Activated T-cell treated with anti-CD3 and anti-CD28 coated beads, Interleukin-2, amount 50 U/mL, for 4 hours (primary cell): ENCODE measurements around the gene KLK3. TPM values are rescaled to one million over a fixed set of nuclear protein-coding genes. Genes with fewer than 3 reads are reported as not detected.

Source experiments
- ATAC-seq, 2 donors: fragments of 200-7000 bp; cut with Tn5 transposase; one replicate each; pipeline ENCODE4 v1.10.0; 2021
- DNase-seq: peaks from one replicate; pipeline ENCODE4 v3.0.0-alpha.2; 2020
- H3K27me3 Mint-ChIP-seq: one replicate; pipeline ENCODE4 v1.8.0; 2021; ENCODE audit warnings: low read depth, mixed read lengths
- H3K36me3 Mint-ChIP-seq: one replicate; pipeline ENCODE4 v1.8.0; 2022; ENCODE audit warnings: mixed read lengths; ENCODE audit not compliant: insufficient read depth
- H3K4me1 Mint-ChIP-seq: one replicate; pipeline ENCODE4 v1.8.0; 2021; ENCODE audit warnings: low read depth, mixed read lengths
- H3K4me3 Mint-ChIP-seq: one replicate; pipeline ENCODE4 v1.8.0; 2021; ENCODE audit warnings: mild to moderate bottlenecking, moderate library complexity, mixed read lengths
- H3K9me3 Mint-ChIP-seq: one replicate; pipeline ENCODE4 v1.8.0; 2021; ENCODE audit warnings: mixed read lengths
- total RNA-seq, 3 donors: library from RNA; stranded (reverse); gene quantifications; one replicate each; pipeline ENCODE4 v1.2.1, GENCODE V29; 2021

KLK3 gene
- total RNA-seq, 3 donors from 2014 or later, result not detected

DNA sequence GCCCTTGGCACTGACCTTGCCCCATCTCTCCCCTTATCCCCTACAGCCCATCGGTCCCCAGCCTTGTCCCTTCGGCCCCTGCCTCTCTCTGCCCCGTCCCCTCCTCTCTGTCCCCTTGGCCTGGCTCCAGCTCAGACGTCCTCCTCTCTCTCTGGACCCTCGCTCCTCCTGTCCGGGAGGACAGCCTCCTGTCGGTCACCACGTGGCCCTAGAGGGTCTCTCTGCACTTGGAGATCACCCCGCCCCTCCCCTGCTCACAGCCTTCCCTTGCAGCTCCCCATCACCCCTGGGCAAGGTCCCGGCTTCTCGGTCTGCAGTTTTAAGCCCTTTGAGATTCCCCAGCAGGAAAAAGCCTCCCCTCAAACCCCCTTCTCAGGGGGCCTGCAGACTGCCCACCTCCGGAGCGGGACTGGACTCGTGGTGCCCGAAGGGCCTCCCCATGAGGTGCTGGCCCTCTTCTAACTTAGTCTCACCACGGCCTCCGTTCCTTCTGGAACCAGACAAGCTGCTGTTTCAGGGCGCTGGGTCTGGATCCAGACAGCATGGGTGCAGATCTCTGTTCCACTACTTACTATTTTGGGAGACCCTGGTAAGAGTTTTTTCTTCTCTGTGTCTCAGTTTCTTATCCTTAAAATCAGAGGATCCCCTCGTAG lies 18.0 kb upstream of the KLK3 start:
- peak overlapping the region; percentile 79 for H3K4me3 Mint-ChIP-seq
- ATAC-seq, result no peak
- peaks cover 9% of the 10 kb centered on the region for H3K4me1 Mint-ChIP-seq
- H3K27me3 Mint-ChIP-seq, result peaks cover 52% of the 10 kb centered on the region
- H3K9me3 Mint-ChIP-seq, result no peaks in the 10 kb centered on the region
- no peak for DNase-seq
- no peaks in the 10 kb centered on the region for H3K36me3 Mint-ChIP-seq

DNA sequence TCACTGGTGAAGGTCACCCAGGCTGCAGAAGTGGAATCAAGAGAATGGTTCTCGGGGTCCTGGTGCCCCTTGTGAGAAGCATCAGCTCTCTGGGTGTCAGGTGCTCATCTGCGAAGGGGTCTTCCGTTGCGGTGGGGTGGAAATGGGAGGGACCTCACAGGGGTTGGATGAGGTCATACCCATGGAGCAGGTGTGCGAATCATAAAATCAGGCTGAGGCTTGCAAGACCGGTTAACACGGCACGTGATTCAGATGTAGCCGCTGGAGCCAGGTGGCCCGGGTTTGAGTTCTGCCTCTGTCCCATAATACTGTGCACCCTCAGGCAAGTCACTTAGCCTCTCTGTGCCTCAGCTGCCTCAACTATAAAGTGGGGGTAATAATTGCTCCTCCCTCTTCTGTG lies 17.4 kb upstream of the KLK3 start:
- peaks cover 9% of the 10 kb centered on the region for H3K4me1 Mint-ChIP-seq
- H3K9me3 Mint-ChIP-seq, result no peaks in the 10 kb centered on the region
- no peak for DNase-seq
- peak overlapping the region; percentile 48 for H3K4me3 Mint-ChIP-seq
- peaks cover 48% of the 10 kb centered on the region for H3K27me3 Mint-ChIP-seq
- no peaks in the 10 kb centered on the region for H3K36me3 Mint-ChIP-seq
- ATAC-seq, result no peak

DNA sequence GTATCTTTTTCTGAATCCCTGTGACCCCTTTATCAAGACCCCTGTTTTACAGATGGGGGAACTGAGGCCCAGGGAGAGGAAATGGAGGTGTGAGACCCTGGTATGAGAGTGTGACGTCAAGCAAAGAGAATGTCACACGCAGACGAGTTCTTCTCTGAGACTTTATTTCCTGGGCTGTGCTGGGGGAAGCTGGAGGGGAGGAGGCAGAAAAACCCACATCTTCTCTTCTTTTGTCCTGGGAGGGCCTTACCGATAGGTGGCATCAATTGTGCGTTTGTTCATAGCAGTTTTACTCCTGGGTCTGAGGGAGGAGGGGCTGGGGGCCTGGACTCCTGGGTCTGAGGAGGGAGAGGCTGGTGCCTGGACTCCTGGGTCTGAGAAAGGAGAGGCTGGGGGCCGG lies 16.5 kb upstream of the KLK3 start:
- Mint-ChIP-seq H3K36me3 (no peaks in the 10 kb centered on the region), H3K4me1 (peaks cover 9% of the 10 kb centered on the region), H3K27me3 (peaks cover 38% of the 10 kb centered on the region), H3K9me3 (peaks cover 3% of the 10 kb centered on the region), H3K4me3 (no peak overlapping the region)
- ATAC-seq (no peak), DNase-seq (no peak)

DNA sequence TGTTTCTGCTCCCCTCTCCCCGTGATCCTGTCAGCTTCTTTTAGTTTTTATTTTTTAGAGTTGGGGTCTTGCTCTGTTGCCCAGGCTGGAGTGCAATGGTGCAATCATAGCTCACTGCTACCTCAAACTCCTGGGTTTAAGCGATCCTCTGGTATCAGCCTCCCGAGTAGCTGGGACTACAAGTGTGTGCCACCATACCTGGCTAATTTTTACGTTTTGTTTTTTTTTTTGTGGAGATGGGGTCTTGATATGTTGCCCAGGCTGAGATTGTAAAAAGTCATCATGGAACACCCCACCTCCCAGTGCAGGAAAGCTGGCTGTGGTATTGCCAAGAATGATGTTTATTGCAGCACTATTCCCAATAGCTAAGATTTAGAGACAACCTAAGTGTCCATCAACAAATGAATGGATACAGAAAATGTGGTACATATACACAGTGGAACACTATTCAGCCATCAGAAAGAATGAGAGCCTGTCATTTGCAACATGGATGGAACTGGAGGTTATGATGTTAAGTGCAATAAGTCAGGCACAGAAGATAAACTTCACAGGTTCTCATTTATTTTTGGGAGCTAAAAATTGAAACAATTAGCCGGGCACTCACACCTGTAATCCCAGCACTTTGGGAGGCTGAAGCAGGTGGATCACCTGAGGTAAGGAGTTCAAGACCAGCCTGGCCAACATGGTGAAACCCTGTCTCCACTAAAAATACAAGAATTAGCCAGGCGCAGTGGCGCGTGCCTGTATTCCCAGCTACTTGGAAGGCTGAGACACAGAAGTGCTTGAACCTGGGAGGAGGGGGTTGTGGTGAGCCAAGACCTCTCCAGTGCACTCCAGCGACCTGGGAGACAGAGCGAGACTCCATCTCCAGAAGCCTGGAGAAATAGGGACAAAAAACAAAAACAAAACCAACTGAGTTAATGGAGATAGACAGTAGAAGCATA lies 14.7 kb upstream of the KLK3 start:
- Mint-ChIP-seq H3K9me3 (peaks cover 16% of the 10 kb centered on the region), H3K4me1 (peaks cover 9% of the 10 kb centered on the region), H3K27me3 (peaks cover 29% of the 10 kb centered on the region), H3K36me3 (no peaks in the 10 kb centered on the region), H3K4me3 (no peak overlapping the region)
- DNase-seq (no peak), ATAC-seq (no peak)

DNA sequence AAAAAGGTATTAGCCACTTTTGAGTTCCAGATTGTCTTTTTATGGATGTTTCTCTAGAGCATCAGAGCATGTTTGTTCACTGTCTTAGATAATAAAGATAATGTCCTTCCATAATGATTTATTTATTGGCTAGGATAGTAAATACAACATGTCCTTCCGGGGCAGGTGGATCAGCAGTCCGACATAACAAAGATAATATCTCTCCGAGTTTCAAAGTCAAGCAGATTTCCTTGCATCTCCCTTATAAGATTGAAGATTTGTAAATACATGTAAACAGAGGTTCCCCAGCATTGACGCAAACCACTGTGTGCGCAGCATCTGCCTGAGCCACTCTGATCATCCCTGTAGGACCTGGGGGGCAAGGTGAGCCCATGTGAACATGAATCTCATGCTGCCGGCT lies 12.6 kb upstream of the KLK3 start:
- H3K4me1 Mint-ChIP-seq, result no peaks in the 10 kb centered on the region
- no peak overlapping the region for H3K4me3 Mint-ChIP-seq

DNA sequence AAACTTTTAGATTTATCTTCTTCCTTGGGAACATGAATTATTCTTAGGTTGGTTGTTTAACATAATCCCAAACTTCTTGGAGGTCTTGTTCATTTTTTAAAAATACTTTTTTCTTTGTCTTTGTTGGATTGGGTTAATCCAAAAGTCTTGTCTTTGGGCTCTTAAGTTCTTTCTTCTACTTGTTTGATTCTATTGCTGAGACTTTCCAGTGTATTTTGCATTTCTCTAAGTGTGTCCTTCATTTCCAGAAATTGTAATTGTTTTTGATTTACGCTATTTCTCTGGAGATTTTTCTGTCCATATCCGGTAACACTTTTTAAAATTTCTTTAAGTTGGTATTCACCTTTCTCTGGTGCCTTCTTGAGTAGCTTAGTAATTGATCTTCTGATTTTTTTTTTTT lies 11.5 kb upstream of the KLK3 start:
- peaks cover 15% of the 10 kb centered on the region for H3K27me3 Mint-ChIP-seq
- H3K36me3 Mint-ChIP-seq, result no peaks in the 10 kb centered on the region
- no peaks in the 10 kb centered on the region for H3K4me1 Mint-ChIP-seq
- peaks cover 16% of the 10 kb centered on the region for H3K9me3 Mint-ChIP-seq
- DNase-seq (no peak), ATAC-seq (no peak)
- no peak overlapping the region for H3K4me3 Mint-ChIP-seq

More for the DNA sequence above, 12.6 kb upstream of the KLK3 start:
- Mint-ChIP-seq H3K9me3 (peaks cover 16% of the 10 kb centered on the region), H3K27me3 (peaks cover 22% of the 10 kb centered on the region), H3K36me3 (no peaks in the 10 kb centered on the region)
- no peak for DNase-seq
- no peak for ATAC-seq

DNA sequence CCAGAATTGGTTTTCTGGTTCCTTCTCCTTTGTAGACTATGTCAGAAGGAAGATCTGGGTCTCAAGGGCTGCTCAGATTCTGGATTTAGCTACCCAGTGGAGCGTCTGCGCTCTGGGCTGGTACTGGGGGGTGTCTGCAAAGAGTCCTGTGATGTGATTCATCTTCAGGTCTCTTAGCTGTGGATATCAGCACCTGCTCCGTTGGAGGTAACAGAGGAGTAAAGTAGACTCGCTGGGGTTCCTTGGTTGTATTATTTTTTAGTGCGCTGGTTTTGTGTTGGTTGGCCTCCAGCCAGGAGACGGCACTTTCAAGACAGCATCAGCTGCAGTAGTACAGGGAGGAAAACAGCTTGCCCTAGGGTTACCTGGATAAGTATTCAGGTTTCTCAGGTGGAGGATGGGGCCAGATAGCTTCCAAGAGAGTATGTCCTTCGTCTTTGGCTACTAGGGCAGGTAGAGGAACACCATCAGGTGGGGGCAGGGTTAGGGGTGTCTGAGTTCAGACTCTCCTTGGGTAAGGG lies 11.0 kb upstream of the KLK3 start:
- DNase-seq, result no peak
- no peaks in the 10 kb centered on the region for H3K4me1 Mint-ChIP-seq
- peaks cover 16% of the 10 kb centered on the region for H3K27me3 Mint-ChIP-seq
- H3K36me3 Mint-ChIP-seq, result no peaks in the 10 kb centered on the region
- no peak for ATAC-seq
- no peak overlapping the region for H3K4me3 Mint-ChIP-seq
- peaks cover 16% of the 10 kb centered on the region for H3K9me3 Mint-ChIP-seq

DNA sequence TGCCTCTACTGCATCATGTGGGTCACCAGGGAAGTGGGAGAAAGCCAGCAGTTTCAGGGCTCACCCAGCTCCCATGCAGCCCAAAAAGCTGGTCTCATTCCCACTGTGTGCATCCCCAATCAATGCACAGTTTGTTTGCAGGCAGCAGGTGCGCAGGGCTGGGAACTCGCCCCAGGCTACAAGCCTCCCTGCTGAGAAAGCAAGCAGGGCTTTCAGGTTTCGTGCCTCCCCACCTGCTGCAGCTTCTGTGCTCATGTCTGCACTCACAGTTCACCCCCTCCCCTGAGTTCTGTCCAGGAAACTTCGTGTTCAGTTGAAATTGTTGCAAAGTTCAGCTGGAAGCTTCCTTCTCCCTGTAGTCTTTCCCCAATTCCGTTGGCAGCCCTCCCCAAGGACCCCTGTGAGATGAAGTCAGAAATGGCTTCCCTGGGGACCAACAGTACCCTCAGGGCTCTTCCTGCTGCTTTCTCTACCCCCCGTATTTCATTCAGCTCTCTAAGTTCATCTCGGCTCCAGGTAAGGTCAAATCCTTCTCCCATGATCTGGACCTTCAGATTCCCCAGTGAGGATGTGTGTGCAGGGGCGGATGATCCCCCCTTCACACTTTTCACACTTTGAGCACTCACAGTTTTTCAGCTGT lies 10.3 kb upstream of the KLK3 start:
- Mint-ChIP-seq H3K4me1 (no peaks in the 10 kb centered on the region), H3K27me3 (peaks cover 18% of the 10 kb centered on the region), H3K9me3 (peaks cover 16% of the 10 kb centered on the region), H3K4me3 (no peak overlapping the region), H3K36me3 (no peaks in the 10 kb centered on the region)
- ATAC-seq (no peak), DNase-seq (no peak)

DNA sequence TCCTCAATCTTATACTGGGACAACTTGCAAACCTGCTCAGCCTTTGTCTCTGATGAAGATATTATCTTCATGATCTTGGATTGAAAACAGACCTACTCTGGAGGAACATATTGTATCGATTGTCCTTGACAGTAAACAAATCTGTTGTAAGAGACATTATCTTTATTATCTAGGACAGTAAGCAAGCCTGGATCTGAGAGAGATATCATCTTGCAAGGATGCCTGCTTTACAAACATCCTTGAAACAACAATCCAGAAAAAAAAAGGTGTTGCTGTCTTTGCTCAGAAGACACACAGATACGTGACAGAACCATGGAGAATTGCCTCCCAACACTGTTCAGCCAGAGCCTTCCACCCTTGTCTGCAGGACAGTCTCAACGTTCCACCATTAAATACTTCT lies 4.0 kb upstream of the KLK3 start:
- no peaks in the 10 kb centered on the region for H3K4me1 Mint-ChIP-seq
- ATAC-seq, result no peak
- H3K36me3 Mint-ChIP-seq, result no peaks in the 10 kb centered on the region
- DNase-seq, result no peak
- H3K4me3 Mint-ChIP-seq, result no peak overlapping the region
- peaks cover 45% of the 10 kb centered on the region for H3K27me3 Mint-ChIP-seq
- H3K9me3 Mint-ChIP-seq, result no peaks in the 10 kb centered on the region

DNA sequence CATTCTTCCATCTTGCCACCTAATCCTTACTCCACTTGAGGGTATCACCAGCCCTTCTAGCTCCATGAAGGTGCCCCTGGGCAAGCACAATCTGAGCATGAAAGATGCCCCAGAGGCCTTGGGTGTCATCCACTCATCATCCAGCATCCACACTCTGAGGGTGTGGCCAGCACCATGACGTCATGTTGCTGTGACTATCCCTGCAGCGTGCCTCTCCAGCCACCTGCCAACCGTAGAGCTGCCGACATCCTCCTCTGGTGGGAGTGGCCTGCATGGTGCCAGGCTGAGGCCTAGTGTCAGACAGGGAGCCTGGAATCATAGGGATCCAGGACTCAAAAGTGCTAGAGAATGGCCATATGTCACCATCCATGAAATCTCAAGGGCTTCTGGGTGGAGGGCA lies 3.1 kb upstream of the KLK3 start:
- Mint-ChIP-seq H3K4me3 (no peak overlapping the region), H3K9me3 (no peaks in the 10 kb centered on the region), H3K36me3 (no peaks in the 10 kb centered on the region), H3K27me3 (peaks cover 52% of the 10 kb centered on the region), H3K4me1 (no peaks in the 10 kb centered on the region)
- no peak for DNase-seq
- ATAC-seq, result no peak

DNA sequence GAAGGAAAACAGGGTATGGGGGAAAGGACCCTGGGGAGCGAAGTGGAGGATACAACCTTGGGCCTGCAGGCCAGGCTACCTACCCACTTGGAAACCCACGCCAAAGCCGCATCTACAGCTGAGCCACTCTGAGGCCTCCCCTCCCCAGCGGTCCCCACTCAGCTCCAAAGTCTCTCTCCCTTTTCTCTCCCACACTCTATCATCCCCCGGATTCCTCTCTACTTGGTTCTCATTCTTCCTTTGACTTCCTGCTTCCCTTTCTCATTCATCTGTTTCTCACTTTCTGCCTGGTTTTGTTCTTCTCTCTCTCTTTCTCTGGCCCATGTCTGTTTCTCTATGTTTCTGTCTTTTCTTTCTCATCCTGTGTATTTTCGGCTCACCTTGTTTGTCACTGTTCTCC lies 2.7 kb downstream of the KLK3 start:
- DNase-seq (no peak), ATAC-seq (no peak)
- Mint-ChIP-seq H3K27me3 (peaks cover 70% of the 10 kb centered on the region), H3K4me3 (no peak overlapping the region), H3K9me3 (peaks cover 10% of the 10 kb centered on the region), H3K4me1 (no peaks in the 10 kb centered on the region), H3K36me3 (peaks cover 3% of the 10 kb centered on the region)

DNA sequence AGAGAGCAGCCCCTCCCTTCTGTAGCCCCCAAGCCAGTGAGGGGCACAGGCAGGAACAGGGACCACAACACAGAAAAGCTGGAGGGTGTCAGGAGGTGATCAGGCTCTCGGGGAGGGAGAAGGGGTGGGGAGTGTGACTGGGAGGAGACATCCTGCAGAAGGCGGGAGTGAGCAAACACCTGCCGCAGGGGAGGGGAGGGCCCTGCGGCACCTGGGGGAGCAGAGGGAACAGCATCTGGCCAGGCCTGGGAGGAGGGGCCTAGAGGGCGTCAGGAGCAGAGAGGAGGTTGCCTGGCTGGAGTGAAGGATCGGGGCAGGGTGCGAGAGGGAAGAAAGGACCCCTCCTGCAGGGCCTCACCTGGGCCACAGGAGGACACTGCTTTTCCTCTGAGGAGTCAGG lies 4.2 kb downstream of the KLK3 start:
- peaks cover 10% of the 10 kb centered on the region for H3K9me3 Mint-ChIP-seq
- H3K36me3 Mint-ChIP-seq, result peaks cover 3% of the 10 kb centered on the region

DNA sequence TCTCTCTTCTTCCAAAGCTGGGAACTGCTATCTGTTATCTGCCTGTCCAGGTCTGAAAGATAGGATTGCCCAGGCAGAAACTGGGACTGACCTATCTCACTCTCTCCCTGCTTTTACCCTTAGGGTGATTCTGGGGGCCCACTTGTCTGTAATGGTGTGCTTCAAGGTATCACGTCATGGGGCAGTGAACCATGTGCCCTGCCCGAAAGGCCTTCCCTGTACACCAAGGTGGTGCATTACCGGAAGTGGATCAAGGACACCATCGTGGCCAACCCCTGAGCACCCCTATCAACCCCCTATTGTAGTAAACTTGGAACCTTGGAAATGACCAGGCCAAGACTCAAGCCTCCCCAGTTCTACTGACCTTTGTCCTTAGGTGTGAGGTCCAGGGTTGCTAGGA lies 5.1 kb downstream of the KLK3 start:
- Mint-ChIP-seq H3K4me1 (no peaks in the 10 kb centered on the region), H3K27me3 (peaks cover 58% of the 10 kb centered on the region)
- no peak for DNase-seq

More for the DNA sequence above, 4.2 kb downstream of the KLK3 start:
- no peak for DNase-seq
- H3K4me3 Mint-ChIP-seq, result no peak overlapping the region
- no peaks in the 10 kb centered on the region for H3K4me1 Mint-ChIP-seq
- ATAC-seq, result no peak
- peaks cover 65% of the 10 kb centered on the region for H3K27me3 Mint-ChIP-seq

DNA sequence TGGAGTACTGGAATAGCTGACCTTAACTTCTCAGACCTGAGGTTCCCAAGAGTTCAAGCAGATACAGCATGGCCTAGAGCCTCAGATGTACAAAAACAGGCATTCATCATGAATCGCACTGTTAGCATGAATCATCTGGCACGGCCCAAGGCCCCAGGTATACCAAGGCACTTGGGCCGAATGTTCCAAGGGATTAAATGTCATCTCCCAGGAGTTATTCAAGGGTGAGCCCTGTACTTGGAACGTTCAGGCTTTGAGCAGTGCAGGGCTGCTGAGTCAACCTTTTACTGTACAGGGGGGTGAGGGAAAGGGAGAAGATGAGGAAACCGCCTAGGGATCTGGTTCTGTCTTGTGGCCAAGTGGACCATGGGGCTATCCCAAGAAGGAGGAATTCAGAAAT lies 6.3 kb downstream of the KLK3 start:
- H3K27me3 Mint-ChIP-seq, result peaks cover 50% of the 10 kb centered on the region
- H3K9me3 Mint-ChIP-seq, result peaks cover 10% of the 10 kb centered on the region
- H3K36me3 Mint-ChIP-seq, result peaks cover 3% of the 10 kb centered on the region
- no peak for ATAC-seq
- no peak overlapping the region for H3K4me3 Mint-ChIP-seq
- no peak for DNase-seq
- no peaks in the 10 kb centered on the region for H3K4me1 Mint-ChIP-seq

More for the DNA sequence above, 5.1 kb downstream of the KLK3 start:
- Mint-ChIP-seq H3K36me3 (peaks cover 3% of the 10 kb centered on the region), H3K4me3 (no peak overlapping the region), H3K9me3 (peaks cover 10% of the 10 kb centered on the region)
- ATAC-seq, result no peak
